Measurements from ENCODE around the gene CNTNAP2.

- TF ChIP-seq POLR2AphosphoS5 (IDR thresholded peaks at IDR 0.05; ENCODE audit: control insufficient read depth, insufficient read depth, low read depth, low read length), result no peak
- no peak for TF ChIP-seq BRCA1 (IDR thresholded peaks at IDR 0.05)
- no peak for TF ChIP-seq BRCA1 (CRISPR knock-in tag; IDR thresholded peaks at IDR 0.05)
- TF ChIP-seq, protein P1, sequence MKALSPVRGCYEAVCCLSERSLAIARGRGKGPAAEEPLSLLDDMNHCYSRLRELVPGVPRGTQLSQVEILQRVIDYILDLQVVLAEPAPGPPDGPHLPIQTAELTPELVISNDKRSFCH (CRISPR knock-in tag; IDR thresholded peaks at IDR 0.05), result no peak
- TF ChIP-seq, protein P1 (tag; IDR thresholded peaks at IDR 0.05), result no peak
- TF ChIP-seq RBBP5 (IDR thresholded peaks at IDR 0.05; ENCODE audit: borderline replicate concordance, insufficient read depth, low read length, poor library complexity, severe bottlenecking), result no peak
- TF ChIP-seq CREM (IDR thresholded peaks at IDR 0.05; ENCODE audit: low read depth), result no peak
Measured at GRCh38 chr7:146074195-146074765, 42.3 kb upstream of the CNTNAP2 start.
